ENCODE measurements around the gene FBXL5.

FBXL5 gene

DNA sequence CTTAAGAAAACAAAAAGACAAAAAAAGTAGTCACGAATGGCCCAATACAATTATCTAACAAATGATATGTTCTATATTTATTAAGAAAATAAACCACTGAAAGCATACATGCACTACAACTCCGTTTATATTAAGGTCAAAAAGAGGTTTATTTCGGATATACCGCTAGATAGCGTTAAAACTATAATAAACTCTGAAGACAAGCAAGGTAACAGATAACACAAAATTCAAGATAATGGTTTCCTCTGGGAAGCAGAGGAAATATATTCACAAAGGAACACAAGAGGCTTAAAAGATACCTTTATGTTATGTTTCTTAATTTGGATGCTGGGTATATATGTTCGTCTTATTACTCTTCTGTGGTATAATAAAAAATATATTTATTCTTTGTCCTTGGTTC, 21.7 kb upstream of the FBXL5 start:
- no peak overlapping the region for H3K27ac ChIP-seq
- TF ChIP-seq, protein P1, sequence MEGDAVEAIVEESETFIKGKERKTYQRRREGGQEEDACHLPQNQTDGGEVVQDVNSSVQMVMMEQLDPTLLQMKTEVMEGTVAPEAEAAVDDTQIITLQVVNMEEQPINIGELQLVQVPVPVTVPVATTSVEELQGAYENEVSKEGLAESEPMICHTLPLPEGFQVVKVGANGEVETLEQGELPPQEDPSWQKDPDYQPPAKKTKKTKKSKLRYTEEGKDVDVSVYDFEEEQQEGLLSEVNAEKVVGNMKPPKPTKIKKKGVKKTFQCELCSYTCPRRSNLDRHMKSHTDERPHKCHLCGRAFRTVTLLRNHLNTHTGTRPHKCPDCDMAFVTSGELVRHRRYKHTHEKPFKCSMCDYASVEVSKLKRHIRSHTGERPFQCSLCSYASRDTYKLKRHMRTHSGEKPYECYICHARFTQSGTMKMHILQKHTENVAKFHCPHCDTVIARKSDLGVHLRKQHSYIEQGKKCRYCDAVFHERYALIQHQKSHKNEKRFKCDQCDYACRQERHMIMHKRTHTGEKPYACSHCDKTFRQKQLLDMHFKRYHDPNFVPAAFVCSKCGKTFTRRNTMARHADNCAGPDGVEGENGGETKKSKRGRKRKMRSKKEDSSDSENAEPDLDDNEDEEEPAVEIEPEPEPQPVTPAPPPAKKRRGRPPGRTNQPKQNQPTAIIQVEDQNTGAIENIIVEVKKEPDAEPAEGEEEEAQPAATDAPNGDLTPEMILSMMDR (conservative IDR thresholded peaks at IDR 0.05) = no peak
- TF ChIP-seq ZFX (IDR thresholded peaks at IDR 0.05) = no peak

DNA sequence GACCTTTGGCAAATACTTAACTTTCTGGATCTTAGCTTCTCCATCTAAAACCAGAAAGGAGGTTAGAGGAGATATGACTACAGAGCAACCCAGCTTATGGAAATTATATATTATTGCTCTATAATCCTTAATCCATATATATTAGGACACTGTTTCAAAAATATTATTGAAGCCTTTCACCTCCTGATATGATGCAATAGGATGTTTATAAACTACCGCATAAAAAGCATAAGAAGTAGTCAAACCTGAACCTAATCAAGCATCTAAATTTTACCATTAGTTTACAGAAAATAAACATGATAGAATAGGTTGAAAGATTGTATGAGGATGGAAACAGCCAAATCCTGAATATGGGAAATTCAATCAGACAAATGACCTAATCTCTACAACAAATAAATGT, 20.9 kb upstream of the FBXL5 start:
- TF ChIP-seq ZFX (IDR thresholded peaks at IDR 0.05) = no peak
- TF ChIP-seq, protein P1 (conservative IDR thresholded peaks at IDR 0.05) = no peak
- no peak overlapping the region for H3K27ac ChIP-seq

DNA sequence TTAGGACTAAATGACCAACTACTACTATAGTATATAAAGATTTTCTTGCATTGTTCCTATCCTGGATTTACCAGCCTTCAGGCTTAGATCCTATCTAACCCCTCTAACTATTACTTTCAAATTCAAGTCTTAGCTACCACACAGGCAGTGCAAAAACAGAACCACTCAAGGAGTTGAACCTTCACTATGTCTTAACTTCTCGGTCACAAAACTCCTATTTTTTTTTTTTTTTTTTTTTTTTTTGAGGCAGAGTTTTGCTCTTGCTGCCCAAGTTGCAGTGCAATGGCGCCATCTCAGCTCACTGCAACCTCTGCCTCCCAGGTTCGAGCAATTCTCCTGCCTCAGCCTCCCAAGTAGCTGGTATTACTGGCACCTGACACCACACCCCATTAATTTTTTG, 20.2 kb upstream of the FBXL5 start:
- no peak overlapping the region for H3K27ac ChIP-seq
- TF ChIP-seq, protein P1 (conservative IDR thresholded peaks at IDR 0.05) = no peak
- no peak for TF ChIP-seq ZFX (IDR thresholded peaks at IDR 0.05)

DNA sequence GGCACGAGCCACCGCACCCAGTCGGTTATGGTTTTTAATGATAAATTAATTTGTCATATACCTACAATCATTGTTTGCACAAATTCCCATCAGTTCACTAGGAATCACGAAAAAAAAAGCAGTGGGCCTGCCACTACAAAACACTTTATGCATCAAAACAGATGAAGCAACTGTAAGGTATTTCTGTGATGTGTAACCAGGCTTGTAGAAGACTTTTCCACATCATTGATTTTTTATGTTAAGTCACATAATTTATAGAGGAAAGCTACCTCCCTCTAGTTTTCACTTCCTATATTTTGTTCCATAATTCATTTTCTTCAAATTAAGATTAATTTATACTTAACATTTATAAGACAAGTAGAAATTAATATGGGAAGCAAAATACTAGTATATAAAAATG, 19.8 kb upstream of the FBXL5 start:
- TF ChIP-seq ZFX (IDR thresholded peaks at IDR 0.05) = no peak
- no peak overlapping the region for H3K27ac ChIP-seq

DNA sequence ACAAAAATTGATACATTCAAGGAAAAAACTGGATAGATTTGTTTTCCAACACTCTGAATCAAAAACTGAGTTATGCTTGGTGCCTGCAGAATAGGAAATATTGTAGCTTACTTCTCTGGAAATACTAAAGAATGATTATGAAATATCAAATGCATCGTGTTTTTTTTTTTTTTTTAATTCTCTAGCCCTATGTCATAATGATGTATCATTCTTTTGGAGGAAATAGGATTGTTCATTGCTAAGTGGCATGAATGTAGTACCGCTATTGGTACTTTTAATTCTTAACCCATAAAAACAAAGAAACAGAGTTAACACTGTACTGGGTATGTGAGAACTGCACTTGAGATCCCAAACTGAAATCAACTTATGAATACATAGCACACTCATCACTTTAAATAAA, 18.9 kb upstream of the FBXL5 start:
- no peak overlapping the region for H3K27ac ChIP-seq
- no peak for TF ChIP-seq ZFX (IDR thresholded peaks at IDR 0.05)
- TF ChIP-seq, protein P1 (conservative IDR thresholded peaks at IDR 0.05) = no peak

DNA sequence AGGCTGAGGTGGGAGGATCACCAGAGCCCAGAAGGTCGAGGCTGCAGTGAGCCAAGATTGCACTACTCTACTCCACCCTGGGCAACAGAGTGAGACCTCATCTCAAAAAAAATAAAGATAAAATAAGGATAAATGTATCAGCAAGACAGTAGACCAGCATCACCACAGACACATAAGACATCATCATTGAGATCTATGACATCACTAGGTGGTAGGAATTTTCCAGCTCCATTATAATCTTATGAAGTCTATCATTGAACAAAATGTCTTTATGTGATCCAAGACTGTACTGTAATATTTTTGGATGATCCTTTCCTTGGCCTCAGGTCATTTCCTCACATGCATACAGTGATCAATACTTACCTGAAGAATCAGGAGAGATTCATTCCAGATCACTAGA, 18.2 kb upstream of the FBXL5 start:
- H3K27ac ChIP-seq = no peak overlapping the region
- TF ChIP-seq, protein P1 (conservative IDR thresholded peaks at IDR 0.05) = no peak
- TF ChIP-seq ZFX (IDR thresholded peaks at IDR 0.05) = no peak

DNA sequence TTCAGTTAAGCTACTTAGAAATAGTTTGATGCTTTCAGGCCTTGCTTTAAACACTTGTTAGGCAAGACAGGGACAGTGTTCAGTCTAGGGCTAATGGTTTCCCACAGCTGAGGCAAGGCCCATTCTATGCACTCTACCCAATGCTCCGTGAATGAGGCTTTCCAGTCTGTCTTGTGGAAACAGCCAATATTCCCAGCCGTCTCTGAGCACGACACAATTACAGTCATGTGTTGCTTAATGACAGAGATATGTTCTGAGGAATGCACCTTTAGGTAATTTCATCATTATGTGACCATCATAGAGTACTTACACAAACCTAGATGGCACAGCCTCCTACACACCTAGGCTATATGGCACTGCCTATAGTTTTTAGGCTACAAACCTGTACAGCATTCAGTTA, 16.9 kb upstream of the FBXL5 start:
- no peak for TF ChIP-seq ZFX (IDR thresholded peaks at IDR 0.05)
- TF ChIP-seq, protein P1 (conservative IDR thresholded peaks at IDR 0.05) = no peak
- no peak overlapping the region for H3K27ac ChIP-seq

DNA sequence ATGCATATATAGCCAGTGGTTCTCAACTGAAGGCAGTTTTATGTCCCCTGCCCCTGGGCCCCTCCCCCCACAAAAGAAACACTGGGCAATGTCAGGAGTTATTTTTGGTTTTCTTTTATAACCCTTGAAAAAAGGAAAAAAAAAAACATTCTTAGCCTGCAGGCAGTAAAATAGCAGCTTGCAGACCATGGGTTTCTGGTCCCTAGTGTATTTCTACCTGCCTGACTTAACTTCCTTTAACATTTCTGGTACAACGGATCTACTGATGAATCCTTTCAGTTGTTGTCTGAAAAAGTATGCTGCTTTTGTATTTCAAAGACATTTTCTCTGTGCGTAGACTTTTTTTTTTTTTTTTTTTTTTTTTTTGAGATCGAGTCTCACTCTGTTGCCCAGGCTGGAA, 15.4 kb upstream of the FBXL5 start:
- TF ChIP-seq ZFX (IDR thresholded peaks at IDR 0.05) = no peak
- TF ChIP-seq, protein P1 (conservative IDR thresholded peaks at IDR 0.05) = no peak
- H3K27ac ChIP-seq = no peak overlapping the region

Data from C4-2B (cell line).